Glomerular visceral epithelial cell (primary cell): ENCODE measurements around the gene SLC35E2B.
"Not testable (repeated sequence)": the region's sequence is repeated elsewhere in the genome, so short reads cannot be mapped to it uniquely, and the experiment has no call there.

Experiments
- DNase-seq: peaks from one replicate; pipeline ENCODE4 v3.0.0-alpha.2; 2016; ENCODE audit errors: extremely low spot score

The SLC35E2B gene

DNA sequence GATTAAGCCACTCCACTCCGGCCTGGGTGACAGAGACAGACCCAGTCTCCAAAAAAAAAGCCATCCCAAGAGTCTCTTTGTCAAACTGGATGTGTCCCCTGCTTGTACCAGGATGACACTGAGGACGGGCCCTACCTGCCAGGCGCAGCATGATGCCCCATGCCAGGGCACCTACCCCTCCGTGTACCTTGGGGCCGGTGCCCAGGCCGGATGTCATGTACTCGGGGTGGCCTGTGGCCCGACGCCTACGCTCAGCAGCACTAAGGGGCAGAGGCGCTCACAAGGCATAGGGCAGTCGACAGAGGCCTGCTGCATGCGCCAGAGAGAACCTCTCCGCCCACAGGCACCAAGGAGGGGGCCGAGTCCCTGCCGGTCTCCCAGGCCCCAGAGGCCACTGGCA lies 53.2 kb downstream of the SLC35E2B start:
- DNase-seq = not testable (repeated sequence)

DNA sequence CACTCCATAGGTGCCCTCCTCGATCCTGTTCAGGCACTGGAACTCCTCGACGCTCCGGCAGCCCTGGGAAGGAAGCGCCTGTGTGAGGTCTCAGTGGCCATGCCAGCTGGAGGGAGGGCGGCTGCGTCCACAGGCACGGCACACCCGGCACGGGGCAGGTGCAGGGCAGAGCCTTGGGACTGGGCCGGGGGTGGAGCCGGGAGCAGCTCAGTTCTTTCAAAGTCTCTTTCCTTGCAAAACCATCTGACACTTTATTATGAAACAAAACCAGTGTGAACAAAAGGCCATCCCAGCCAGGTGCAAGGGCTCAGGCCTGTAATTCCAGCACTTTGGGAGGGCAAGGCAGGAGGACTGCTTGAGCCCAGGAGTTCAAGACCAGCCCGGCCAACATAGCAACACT lies 54.1 kb downstream of the SLC35E2B start:
- not testable (repeated sequence) for DNase-seq

DNA sequence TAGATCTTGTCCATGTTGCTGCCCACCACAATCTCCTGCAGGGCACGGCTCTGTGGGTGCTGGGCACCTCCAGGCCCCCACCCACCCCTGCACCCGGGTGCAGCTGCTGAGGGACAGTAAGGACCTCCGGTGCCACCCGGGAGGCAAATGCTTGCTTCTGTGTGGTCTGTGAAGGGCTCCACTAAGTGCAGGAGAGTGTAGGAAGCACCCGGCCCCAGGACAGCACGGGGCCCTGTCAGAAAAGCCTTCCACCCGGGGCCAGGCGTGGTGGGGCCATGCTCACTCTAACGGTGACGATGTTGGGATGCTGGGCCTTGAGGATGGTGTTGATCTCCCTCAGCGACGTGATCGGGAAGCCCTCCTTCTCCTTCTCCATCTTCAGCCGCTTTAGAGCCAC lies 55.1 kb downstream of the SLC35E2B start:
- not testable (repeated sequence) for DNase-seq

DNA sequence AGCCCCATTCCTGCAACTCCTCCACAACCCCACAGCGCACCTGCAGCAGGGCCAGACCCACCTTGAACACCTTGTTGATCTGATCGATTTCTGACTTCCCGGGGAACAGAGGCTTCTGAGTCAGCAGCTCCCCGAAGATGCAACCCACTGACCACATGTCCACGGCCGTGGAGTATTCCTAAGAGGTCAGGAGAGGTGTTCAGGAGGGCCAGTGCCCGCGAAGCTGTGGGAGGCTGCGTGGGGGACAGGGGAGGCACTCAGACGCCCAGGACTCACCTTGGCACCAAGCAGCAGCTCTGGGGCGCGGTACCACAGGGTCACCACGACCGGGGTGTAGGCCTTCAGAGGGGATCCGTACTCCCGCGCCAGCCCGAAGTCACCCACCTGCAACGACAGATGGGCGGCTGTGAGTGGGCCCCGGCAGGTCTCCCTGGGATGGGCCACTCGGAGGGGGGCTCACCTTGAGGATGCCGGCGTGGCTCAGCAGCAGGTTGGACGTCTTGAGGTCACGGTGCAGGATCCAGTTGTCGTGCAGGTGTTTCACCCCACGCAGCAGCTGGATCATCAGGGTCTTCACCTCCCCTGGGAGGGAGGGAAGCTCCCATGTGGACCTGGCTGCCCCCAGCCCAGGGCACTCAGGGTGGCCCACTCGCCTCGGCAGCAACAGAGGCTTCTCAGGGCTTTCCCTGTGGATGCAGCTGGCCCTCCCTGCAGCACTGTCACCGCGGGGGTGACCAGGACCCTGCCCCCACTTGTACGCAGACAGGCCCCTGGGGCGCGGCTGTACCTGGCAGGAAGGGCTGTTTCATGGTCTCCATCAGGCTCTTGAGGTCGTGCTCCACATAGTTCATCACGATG lies 55.7 kb downstream of the SLC35E2B start:
- not testable (repeated sequence) for DNase-seq

DNA sequence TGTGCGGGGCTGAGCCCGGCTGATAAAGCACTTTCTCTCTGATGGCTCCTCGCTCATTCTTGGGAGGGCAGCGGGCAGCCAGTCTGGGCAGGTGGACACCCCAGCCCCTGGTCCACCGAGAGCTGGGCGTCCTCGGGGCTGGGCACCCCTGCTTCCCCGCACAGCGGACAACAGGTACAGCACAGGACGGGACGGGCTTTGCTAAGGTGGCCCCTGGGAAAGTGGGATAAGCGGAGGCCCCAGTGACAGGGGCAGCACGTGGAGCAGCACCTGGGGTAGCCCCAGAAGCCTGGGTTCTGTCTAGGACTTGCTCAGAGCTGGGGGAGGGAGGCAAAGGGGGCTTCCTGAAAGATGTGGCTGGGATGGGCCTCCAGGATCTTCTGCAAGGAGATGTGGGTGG lies 58.0 kb downstream of the SLC35E2B start:
- DNase-seq = not testable (repeated sequence)

DNA sequence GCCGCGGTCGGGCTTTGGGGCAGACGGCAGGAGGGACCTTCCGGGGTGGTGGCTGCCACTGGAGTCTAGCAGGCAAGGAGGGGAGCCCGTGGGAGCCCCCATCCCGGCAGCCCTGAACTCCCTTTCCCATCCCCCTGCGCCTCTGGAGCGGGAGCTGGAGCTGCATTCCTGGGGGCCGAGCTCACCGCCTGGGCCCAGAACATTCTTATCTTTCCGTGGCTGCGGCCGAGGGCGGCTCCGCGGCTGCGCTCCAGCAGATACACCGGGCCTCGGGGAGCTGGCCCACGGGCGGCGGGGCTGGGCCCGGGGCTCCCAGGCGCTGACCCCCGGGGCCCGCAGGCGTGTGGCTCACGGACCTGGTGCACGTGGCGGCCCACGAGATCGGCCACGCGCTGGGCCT lies 59.2 kb downstream of the SLC35E2B start:
- not testable (repeated sequence) for DNase-seq

GRCh38 chr1:1631782-1632420 lies 60.7 kb downstream of the SLC35E2B start, which contains the start of gene MMP23B:
TSS of gene MMP23B (plus strand) at chr1:1632173. CDS start at chr1:1632219, 46 bp downstream.
- no peak for DNase-seq

DNA sequence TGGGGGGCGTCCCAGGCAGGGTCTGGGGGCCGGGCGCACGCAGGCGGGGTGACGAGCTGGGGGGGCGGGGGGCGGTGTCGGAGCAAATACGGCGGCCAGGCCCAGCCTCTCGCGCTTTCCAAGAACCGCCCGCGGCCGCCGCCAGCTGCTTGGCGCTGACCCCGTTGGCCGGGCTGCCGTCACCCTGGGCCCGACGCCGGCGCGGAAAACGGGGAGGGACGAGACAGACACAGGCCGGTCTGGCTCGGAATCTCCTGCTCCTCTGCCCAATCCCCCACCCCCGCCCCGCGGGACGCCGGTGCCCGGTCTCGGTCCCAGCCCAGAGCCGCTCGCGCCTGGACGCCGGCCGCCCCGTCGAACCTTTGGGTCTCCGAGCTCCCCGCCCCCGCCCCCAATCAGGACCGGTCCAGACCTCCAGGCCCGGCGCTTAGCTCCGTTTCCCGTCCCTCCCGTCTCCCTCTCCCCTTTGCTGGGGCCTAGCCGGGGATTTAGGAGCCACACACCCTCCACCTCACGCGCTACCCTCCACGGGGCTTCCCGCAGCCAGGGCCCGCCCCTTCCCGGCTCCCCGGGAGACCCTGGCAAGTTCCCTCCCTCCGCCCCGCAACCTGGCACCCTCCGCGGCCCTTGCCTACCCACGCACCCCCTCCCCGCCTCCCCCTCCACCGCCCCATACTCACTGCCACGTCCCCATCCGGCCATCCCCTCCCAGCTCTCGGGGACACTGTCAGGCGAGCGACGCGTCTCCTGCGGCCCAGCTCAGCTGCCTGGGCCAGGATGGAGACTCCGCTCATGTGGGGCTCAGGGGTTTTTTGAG lies 61.4 kb downstream of the SLC35E2B start:
- no peak for DNase-seq

GRCh38 chr1:1630191-1630964 lies 62.2 kb downstream of the SLC35E2B start:
- DNase-seq = no peak

- DNase-seq = no peak
Measured at GRCh38 chr1:1629430-1630190, 63.0 kb downstream of the SLC35E2B start.

DNA sequence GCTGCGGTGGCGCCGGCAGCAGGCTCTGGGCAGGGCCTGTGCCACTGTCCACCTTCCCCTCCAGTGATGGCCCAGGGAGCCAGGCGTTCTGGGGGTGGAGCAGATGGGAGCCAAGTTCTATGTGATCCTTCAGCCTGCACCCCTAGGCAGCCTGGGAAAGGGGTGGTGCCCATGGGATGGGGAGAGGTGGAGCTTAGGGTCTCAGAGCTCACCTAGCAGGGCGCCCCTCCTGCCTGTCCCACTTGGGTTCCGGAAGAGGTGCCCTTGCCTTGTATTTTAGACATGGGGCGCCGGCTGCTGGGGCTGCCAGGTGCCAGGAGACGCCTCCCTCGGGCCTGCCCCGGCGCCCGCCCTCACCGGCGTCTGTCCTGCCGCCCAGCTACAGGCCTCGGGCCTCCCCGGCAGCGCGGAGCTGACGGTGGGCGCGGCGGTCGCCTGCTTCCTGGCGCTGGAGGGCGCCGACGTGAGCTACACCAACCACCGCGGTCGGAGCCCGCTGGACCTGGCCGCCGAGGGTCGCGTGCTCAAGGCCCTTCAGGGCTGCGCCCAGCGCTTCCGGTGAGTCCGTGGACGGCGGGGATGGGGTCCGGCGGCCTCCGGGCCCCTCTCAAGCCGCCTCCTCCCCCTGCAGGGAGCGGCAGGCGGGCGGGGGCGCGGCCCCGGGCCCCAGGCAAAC lies 63.7 kb downstream of the SLC35E2B start:
- no peak for DNase-seq

GRCh38 chr1:1627829-1628753 lies 64.5 kb downstream of the SLC35E2B start:
- DNase-seq = no peak

GRCh38 chr1:1627261-1627828 lies 65.2 kb downstream of the SLC35E2B start:
- DNase-seq = no peak

GRCh38 chr1:1626207-1627141 lies 66.1 kb downstream of the SLC35E2B start:
- DNase-seq = no peak

- DNase-seq = no peak
Measured at GRCh38 chr1:1625824-1626206, 66.8 kb downstream of the SLC35E2B start.

DNA sequence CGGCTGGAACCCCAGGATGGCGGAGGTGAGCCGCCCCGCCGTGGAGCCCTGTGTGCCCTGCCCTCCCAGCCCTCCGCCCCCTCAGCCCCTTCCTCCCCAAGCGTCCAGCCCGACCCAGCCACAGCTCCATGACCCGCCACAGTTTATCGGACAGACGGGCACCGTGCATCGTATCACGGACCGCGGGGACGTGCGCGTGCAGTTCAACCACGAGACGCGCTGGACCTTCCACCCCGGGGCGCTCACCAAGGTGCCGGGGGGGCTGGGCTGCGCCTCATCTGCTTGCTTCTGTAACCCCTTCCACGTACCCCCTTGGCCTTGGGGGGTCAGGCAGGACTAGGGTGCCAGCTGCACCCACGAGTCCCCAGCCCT lies 67.2 kb downstream of the SLC35E2B start:
- no peak for DNase-seq
